GM12801 (cell line): ENCODE data around the gene ZMYND10.

Experiments
- CTCF ChIP-seq: IDR thresholded peaks from one replicate; pipeline ENCODE4 v1.5.1; 2011; ENCODE audit warnings: control low read depth; ENCODE audit not compliant: insufficient read length; ENCODE audit errors: extremely low read depth

Gene ZMYND10

GRCh38 chr3:50325497-50326181 is 19.9 kb downstream of the ZMYND10 start:
- TF ChIP-seq CTCF: no peak

GRCh38 chr3:50325113-50325480 is 20.4 kb downstream of the ZMYND10 start:
- TF ChIP-seq CTCF: no peak

GRCh38 chr3:50324351-50325112 is 21.0 kb downstream of the ZMYND10 start:
- no peak for TF ChIP-seq CTCF

GRCh38 chr3:50323614-50324199 is 21.8 kb downstream of the ZMYND10 start:
- TF ChIP-seq CTCF: no peak

GRCh38 chr3:50323092-50323600 is 22.4 kb downstream of the ZMYND10 start:
- TF ChIP-seq CTCF: no peak

- no peak for TF ChIP-seq CTCF
Observed at GRCh38 chr3:50322386-50323091, 23.0 kb downstream of the ZMYND10 start, which contains the start of gene HYAL2. TSS of gene HYAL2 (minus strand) at chr3:50322745. CDS start at chr3:50320489, 2,256 bp downstream.

GRCh38 chr3:50322115-50322385 is 23.5 kb downstream of the ZMYND10 start:
- no peak for TF ChIP-seq CTCF
